ENCODE data around the gene WDFY3.
"Not testable (repeated sequence)": the region's sequence is repeated elsewhere in the genome, so short reads cannot be mapped to it uniquely, and the experiment has no call there.

The WDFY3 gene

GRCh38 chr4:84688605-84689004 is 277.9 kb downstream of the WDFY3 start:
- ATAC-seq (ENCODE audit: low read depth) (no peak), DNase-seq (ENCODE audit: low spot score) (no peak)
- TF ChIP-seq, protein P1, sequence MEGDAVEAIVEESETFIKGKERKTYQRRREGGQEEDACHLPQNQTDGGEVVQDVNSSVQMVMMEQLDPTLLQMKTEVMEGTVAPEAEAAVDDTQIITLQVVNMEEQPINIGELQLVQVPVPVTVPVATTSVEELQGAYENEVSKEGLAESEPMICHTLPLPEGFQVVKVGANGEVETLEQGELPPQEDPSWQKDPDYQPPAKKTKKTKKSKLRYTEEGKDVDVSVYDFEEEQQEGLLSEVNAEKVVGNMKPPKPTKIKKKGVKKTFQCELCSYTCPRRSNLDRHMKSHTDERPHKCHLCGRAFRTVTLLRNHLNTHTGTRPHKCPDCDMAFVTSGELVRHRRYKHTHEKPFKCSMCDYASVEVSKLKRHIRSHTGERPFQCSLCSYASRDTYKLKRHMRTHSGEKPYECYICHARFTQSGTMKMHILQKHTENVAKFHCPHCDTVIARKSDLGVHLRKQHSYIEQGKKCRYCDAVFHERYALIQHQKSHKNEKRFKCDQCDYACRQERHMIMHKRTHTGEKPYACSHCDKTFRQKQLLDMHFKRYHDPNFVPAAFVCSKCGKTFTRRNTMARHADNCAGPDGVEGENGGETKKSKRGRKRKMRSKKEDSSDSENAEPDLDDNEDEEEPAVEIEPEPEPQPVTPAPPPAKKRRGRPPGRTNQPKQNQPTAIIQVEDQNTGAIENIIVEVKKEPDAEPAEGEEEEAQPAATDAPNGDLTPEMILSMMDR (IDR thresholded peaks at IDR 0.05; ENCODE audit: poor library complexity, severe bottlenecking), result no peak
- Histone ChIP-seq H3K4me3 (ENCODE audit: severe bottlenecking) (no peak overlapping the region), H3K9me3 (ENCODE audit: severe bottlenecking) (no peaks in the 10 kb centered on the region), H3K27ac (ENCODE audit: poor library complexity, severe bottlenecking) (no peak overlapping the region), H3K4me1 (ENCODE audit: insufficient read depth, poor library complexity, severe bottlenecking) (peaks cover 36% of the 10 kb centered on the region), H3K36me3 (ENCODE audit: low read depth) (peaks cover 67% of the 10 kb centered on the region), H3K27me3 (ENCODE audit: insufficient read depth, poor library complexity, severe bottlenecking) (no peaks in the 10 kb centered on the region)

- Histone ChIP-seq H3K4me3 (ENCODE audit: severe bottlenecking) (no peak overlapping the region), H3K27ac (ENCODE audit: poor library complexity, severe bottlenecking) (no peak overlapping the region), H3K4me1 (ENCODE audit: insufficient read depth, poor library complexity, severe bottlenecking) (peaks cover 6% of the 10 kb centered on the region), H3K36me3 (ENCODE audit: low read depth) (peaks cover 83% of the 10 kb centered on the region), H3K9me3 (ENCODE audit: severe bottlenecking) (no peaks in the 10 kb centered on the region), H3K27me3 (ENCODE audit: insufficient read depth, poor library complexity, severe bottlenecking) (no peaks in the 10 kb centered on the region)
- no peak for ATAC-seq (ENCODE audit: low read depth)
- no peak for DNase-seq (ENCODE audit: low spot score)
- TF ChIP-seq, protein P1 (IDR thresholded peaks at IDR 0.05; ENCODE audit: poor library complexity, severe bottlenecking), result no peak
Observed at GRCh38 chr4:84685105-84685504, 281.4 kb downstream of the WDFY3 start.

DNA sequence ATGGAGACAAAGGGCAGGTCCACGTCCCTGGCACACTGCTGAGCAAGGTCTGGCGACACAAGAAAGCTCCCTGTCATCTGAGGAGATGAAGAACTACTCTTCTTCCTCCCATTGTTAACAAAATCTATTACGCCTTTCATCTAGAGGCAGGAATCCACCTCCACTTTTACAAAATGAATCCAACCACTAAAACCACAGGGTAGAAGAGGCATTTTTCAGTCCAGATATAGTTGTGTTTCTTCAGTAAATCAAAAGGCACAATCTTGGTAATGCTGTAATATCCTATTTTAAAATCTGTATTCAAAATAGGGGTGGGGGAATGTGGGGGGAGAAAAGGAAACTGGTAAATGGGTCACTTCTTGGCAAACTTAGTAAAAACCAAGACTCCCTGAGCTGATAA is 282.1 kb downstream of the WDFY3 start:
- Histone ChIP-seq H3K27ac (ENCODE audit: poor library complexity, severe bottlenecking) (no peak overlapping the region), H3K36me3 (ENCODE audit: low read depth) (peaks cover 80% of the 10 kb centered on the region), H3K9me3 (ENCODE audit: severe bottlenecking) (no peaks in the 10 kb centered on the region), H3K4me1 (ENCODE audit: insufficient read depth, poor library complexity, severe bottlenecking) (no peaks in the 10 kb centered on the region), H3K27me3 (ENCODE audit: insufficient read depth, poor library complexity, severe bottlenecking) (no peaks in the 10 kb centered on the region), H3K4me3 (ENCODE audit: severe bottlenecking) (no peak overlapping the region)
- ATAC-seq (ENCODE audit: low read depth) (no peak), DNase-seq (ENCODE audit: low spot score) (no peak)
- TF ChIP-seq, protein P1 (IDR thresholded peaks at IDR 0.05; ENCODE audit: poor library complexity, severe bottlenecking), result no peak

DNA sequence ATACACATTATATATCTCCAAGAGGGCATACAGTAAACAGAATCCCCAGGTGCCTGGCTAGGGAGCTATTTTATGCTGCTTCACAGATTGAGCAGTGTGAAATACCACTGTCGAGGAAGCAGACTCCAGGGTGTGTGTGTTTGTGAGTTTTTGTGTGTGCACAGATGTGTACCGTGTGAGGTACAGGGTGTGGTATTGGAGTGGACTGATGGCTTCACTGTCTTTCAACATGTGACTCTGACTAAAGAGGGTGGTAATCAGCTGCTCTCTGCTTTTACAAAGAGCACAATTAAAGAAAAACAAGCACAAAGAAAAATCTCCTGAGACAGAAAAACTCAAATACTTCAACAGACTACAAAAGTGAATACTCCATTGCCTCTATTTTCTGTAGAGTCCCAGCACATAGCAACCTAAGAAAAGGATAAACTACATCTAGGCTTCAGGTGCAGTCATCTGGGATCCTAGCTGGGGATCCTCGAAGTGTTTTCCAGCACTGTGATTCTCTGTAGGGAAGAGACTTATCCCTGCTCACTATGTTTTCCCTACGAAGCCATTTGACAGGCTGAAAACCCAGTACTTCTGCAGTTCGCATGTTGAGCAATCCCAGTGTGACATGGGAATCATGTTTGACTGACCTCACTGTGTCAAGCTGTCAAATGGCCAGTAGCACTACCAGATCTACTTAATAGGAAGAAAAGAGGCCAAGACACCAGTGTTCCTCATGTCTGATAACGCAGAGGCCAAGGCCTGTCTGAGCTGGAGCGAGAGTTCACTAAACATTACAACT is 283.2 kb downstream of the WDFY3 start:
- H3K4me3 ChIP-seq (ENCODE audit: severe bottlenecking), result no peak overlapping the region
- peaks cover 80% of the 10 kb centered on the region for H3K36me3 ChIP-seq (ENCODE audit: low read depth)
- H3K27me3 ChIP-seq (ENCODE audit: insufficient read depth, poor library complexity, severe bottlenecking), result no peaks in the 10 kb centered on the region
- H3K4me1 ChIP-seq (ENCODE audit: insufficient read depth, poor library complexity, severe bottlenecking), result no peaks in the 10 kb centered on the region
- H3K9me3 ChIP-seq (ENCODE audit: severe bottlenecking), result no peaks in the 10 kb centered on the region
- H3K27ac ChIP-seq (ENCODE audit: poor library complexity, severe bottlenecking), result no peak overlapping the region
- TF ChIP-seq, protein P1 (IDR thresholded peaks at IDR 0.05; ENCODE audit: poor library complexity, severe bottlenecking), result no peak
- DNase-seq (ENCODE audit: low spot score) (no peak), ATAC-seq (ENCODE audit: low read depth) (no peak)

- not testable (repeated sequence) for H3K4me3 ChIP-seq (ENCODE audit: severe bottlenecking); H3K27ac ChIP-seq (ENCODE audit: poor library complexity, severe bottlenecking)
Observed at GRCh38 chr4:84682661-84683060, 283.8 kb downstream of the WDFY3 start.

More at GRCh38 chr4:84682661-84683060, 283.8 kb downstream of the WDFY3 start:
- not testable (repeated sequence) for DNase-seq (ENCODE audit: low spot score); ATAC-seq (ENCODE audit: low read depth); H3K27me3 ChIP-seq (ENCODE audit: insufficient read depth, poor library complexity, severe bottlenecking); H3K9me3 ChIP-seq (ENCODE audit: severe bottlenecking); H3K4me1 ChIP-seq (ENCODE audit: insufficient read depth, poor library complexity, severe bottlenecking)
- peaks cover 77% of the 10 kb centered on the region for H3K36me3 ChIP-seq (ENCODE audit: low read depth)
